ENCODE results near the gene LPIN2.
"Not testable (repeated sequence)": the region's sequence is repeated elsewhere in the genome, so short reads cannot be mapped to it uniquely, and the experiment has no call there.

The LPIN2 gene

GRCh38 chr18:3013024-3013804 is at the start of gene LPIN2:
Gene LPIN2 (minus strand): TSS chr18:3013144. CDS start chr18:2960840, 52,304 bp downstream.
- peak; percentile 94 for DNase-seq

- peak; percentile 36 for DNase-seq
Measured at GRCh38 chr18:3061581-3062312, 48.8 kb upstream of the LPIN2 start.

- DNase-seq = peak; percentile 61
Measured at GRCh38 chr18:3060667-3061580, 48.0 kb upstream of the LPIN2 start.

GRCh38 chr18:3059272-3059671 is 46.3 kb upstream of the LPIN2 start:
- DNase-seq = no peak

GRCh38 chr18:3058328-3059191 is 45.6 kb upstream of the LPIN2 start:
- no peak for DNase-seq

- DNase-seq = no peak
Measured at GRCh38 chr18:3057526-3057925, 44.6 kb upstream of the LPIN2 start.

- no peak for DNase-seq
Measured at GRCh38 chr18:3056311-3056710, 43.4 kb upstream of the LPIN2 start.

GRCh38 chr18:3055816-3056215 is 42.9 kb upstream of the LPIN2 start:
- DNase-seq = no peak

GRCh38 chr18:3055186-3055728 is 42.3 kb upstream of the LPIN2 start:
- DNase-seq = no peak

GRCh38 chr18:3054780-3055179 is 41.8 kb upstream of the LPIN2 start:
- DNase-seq = no peak

GRCh38 chr18:3054214-3054613 is 41.3 kb upstream of the LPIN2 start:
- no peak for DNase-seq

GRCh38 chr18:3053081-3053480 is 40.1 kb upstream of the LPIN2 start:
- DNase-seq = no peak

- DNase-seq = no peak
Measured at GRCh38 chr18:3052411-3052758, 39.4 kb upstream of the LPIN2 start.

GRCh38 chr18:3051718-3052410 is 38.9 kb upstream of the LPIN2 start:
- no peak for DNase-seq

GRCh38 chr18:3049897-3050454 is 37.0 kb upstream of the LPIN2 start:
- DNase-seq = not testable (repeated sequence)

- no peak for DNase-seq
Measured at GRCh38 chr18:3048820-3049349, 35.9 kb upstream of the LPIN2 start.

GRCh38 chr18:3048121-3048520 is 35.2 kb upstream of the LPIN2 start:
- no peak for DNase-seq

- no peak for DNase-seq
Measured at GRCh38 chr18:3046216-3046808, 33.4 kb upstream of the LPIN2 start.

- no peak for DNase-seq
Measured at GRCh38 chr18:3044931-3045698, 32.2 kb upstream of the LPIN2 start.

- DNase-seq = no peak
Measured at GRCh38 chr18:3042379-3042778, 29.4 kb upstream of the LPIN2 start.

Measured in stimulated activated naive CD4-positive, alpha-beta T cell treated with Interleukin-2 at 50 U/mL for 16 hours (primary cell).